Spleen (tissue), 7 donors: ENCODE results near the gene NRG3.

Experiments used
- POLR2A ChIP-seq, 3 donors: fragments of 450-650 bp; IDR thresholded peaks; one replicate each; pipeline ENCODE4 v1.5.1; 2017; ENCODE audit warnings: antibody characterized with exemption in 3 of 3, mild to moderate bottlenecking in 1 of 3
- TF ChIP-seq, protein P1 (sequence below), 11 experiments: fragments of 200-600 bp in 7 of 11; fragments of 450-650 bp in 4 of 11; sonication (generic) in 4 of 11; IDR thresholded peaks in 8 of 11; conservative IDR thresholded peaks in 3 of 11; 1 replicate in 7 of 11; 2 replicates in 4 of 11; pipeline versions ENCODE4 v1.4.0 to v1.8.0; 2016 to 2021; ENCODE audit warnings: antibody characterized with exemption in 11 of 11, inconsistent platforms in 4 of 11, mild to moderate bottlenecking in 1 of 11
- donor health status: DM: no; HTN: no; CAD: no; lungs with moderate emphysema.
- donor health status: DM: no; HTN: no; CAD: no.
- donor health status: DM: no; HTN: no; CAD: no.

DNA sequence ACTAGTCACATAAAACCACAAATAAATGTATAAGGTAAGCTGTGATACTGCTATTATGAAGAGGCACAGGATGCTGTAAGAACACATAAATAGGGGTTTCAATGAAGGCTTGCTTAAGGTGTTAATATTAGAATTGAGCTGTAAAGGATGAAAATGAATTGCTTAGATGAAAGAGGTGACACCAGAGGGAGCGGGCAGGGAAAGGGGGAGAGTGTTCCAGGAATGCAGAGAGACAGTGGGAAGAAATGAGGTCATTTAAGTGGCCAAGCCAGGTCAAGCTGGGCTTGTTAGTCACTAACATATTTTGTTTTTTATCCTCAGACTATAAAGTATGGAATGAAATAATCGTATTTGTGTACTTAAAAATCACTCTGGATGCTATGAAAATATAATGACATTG, 193.5 kb downstream of the NRG3 start:
- TF ChIP-seq POLR2A (IDR thresholded peaks at IDR 0.05) = no peak
- TF ChIP-seq, protein P1, sequence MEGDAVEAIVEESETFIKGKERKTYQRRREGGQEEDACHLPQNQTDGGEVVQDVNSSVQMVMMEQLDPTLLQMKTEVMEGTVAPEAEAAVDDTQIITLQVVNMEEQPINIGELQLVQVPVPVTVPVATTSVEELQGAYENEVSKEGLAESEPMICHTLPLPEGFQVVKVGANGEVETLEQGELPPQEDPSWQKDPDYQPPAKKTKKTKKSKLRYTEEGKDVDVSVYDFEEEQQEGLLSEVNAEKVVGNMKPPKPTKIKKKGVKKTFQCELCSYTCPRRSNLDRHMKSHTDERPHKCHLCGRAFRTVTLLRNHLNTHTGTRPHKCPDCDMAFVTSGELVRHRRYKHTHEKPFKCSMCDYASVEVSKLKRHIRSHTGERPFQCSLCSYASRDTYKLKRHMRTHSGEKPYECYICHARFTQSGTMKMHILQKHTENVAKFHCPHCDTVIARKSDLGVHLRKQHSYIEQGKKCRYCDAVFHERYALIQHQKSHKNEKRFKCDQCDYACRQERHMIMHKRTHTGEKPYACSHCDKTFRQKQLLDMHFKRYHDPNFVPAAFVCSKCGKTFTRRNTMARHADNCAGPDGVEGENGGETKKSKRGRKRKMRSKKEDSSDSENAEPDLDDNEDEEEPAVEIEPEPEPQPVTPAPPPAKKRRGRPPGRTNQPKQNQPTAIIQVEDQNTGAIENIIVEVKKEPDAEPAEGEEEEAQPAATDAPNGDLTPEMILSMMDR (IDR thresholded peaks at IDR 0.05 in 8 of 11, conservative IDR thresholded peaks at IDR 0.05 in 3 of 11) = no peak
